ENCODE results near the gene TMEM107.

The TMEM107 gene

GRCh38 chr17:8186787-8187516, 10.8 kb upstream of the TMEM107 start (continued):
- peak; percentile 75 for TF ChIP-seq KLF16 (tag by site-specific recombination; IDR thresholded peaks at IDR 0.05)
- no peak for TF ChIP-seq ZNF626 (tag by site-specific recombination; IDR thresholded peaks at IDR 0.05)
- TF ChIP-seq GLI2 (tag by site-specific recombination; IDR thresholded peaks at IDR 0.05; ENCODE audit: borderline replicate concordance, low read depth), result no peak; the same call in 1 of the 2 replicates
- peak; percentile 82 for TF ChIP-seq ZSCAN16 (tag by site-specific recombination; IDR thresholded peaks at IDR 0.05)
- peak; percentile 7; the same call in 1 of the 2 replicates for TF ChIP-seq ZNF16 (tag by site-specific recombination; IDR thresholded peaks at IDR 0.05; ENCODE audit: low read depth)
- TF ChIP-seq, protein P1, sequence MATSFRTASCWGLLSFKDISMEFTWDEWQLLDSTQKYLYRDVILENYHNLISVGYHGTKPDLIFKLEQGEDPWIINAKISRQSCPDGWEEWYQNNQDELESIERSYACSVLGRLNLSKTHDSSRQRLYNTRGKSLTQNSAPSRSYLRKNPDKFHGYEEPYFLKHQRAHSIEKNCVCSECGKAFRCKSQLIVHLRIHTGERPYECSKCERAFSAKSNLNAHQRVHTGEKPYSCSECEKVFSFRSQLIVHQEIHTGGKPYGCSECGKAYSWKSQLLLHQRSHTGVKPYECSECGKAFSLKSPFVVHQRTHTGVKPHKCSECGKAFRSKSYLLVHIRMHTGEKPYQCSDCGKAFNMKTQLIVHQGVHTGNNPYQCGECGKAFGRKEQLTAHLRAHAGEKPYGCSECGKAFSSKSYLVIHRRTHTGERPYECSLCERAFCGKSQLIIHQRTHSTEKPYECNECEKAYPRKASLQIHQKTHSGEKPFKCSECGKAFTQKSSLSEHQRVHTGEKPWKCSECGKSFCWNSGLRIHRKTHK (tag by site-specific recombination; IDR thresholded peaks at IDR 0.05), result no peak
- TF ChIP-seq MEIS1 (CRISPR knock-in tag; IDR thresholded peaks at IDR 0.05; ENCODE audit: borderline replicate concordance), result no peak
- TF ChIP-seq ZNF776 (tag by site-specific recombination; IDR thresholded peaks at IDR 0.05; ENCODE audit: borderline replicate concordance), result no peak
- no peak for TF ChIP-seq HOXA7 (CRISPR knock-in tag; IDR thresholded peaks at IDR 0.05; ENCODE audit: borderline replicate concordance)
- TF ChIP-seq CTCF (tag by site-specific recombination; IDR thresholded peaks at IDR 0.05), result peak; percentile 94
- TF ChIP-seq, protein P2, sequence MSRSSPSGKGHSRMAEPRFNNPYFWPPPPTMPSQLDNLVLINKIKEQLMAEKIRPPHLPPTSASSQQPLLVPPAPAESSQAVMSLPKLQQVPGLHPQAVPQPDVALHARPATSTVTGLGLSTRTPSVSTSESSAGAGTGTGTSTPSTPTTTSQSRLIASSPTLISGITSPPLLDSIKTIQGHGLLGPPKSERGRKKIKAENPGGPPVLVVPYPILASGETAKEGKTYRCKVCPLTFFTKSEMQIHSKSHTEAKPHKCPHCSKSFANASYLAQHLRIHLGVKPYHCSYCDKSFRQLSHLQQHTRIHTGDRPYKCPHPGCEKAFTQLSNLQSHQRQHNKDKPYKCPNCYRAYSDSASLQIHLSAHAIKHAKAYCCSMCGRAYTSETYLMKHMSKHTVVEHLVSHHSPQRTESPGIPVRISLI (tag by site-specific recombination; IDR thresholded peaks at IDR 0.05), result 0 out of 2 replicates have a peak, but pooled peaks have one; percentile 52
- no peak for TF ChIP-seq GLIS1 (tag by site-specific recombination; IDR thresholded peaks at IDR 0.05)
- peak; percentile 28; the same call in 1 of the 2 replicates for TF ChIP-seq FEZF1 (tag by site-specific recombination; IDR thresholded peaks at IDR 0.05)
- TF ChIP-seq ZNF292 (tag by site-specific recombination; IDR thresholded peaks at IDR 0.05; ENCODE audit: borderline replicate concordance, low read depth), result no peak
- TF ChIP-seq PRDM4 (tag by site-specific recombination; IDR thresholded peaks at IDR 0.05), result peak; percentile 22; the same call in 1 of the 2 replicates
- no peak for TF ChIP-seq ZNF544 (tag by site-specific recombination; IDR thresholded peaks at IDR 0.05)
- TF ChIP-seq, protein P3, sequence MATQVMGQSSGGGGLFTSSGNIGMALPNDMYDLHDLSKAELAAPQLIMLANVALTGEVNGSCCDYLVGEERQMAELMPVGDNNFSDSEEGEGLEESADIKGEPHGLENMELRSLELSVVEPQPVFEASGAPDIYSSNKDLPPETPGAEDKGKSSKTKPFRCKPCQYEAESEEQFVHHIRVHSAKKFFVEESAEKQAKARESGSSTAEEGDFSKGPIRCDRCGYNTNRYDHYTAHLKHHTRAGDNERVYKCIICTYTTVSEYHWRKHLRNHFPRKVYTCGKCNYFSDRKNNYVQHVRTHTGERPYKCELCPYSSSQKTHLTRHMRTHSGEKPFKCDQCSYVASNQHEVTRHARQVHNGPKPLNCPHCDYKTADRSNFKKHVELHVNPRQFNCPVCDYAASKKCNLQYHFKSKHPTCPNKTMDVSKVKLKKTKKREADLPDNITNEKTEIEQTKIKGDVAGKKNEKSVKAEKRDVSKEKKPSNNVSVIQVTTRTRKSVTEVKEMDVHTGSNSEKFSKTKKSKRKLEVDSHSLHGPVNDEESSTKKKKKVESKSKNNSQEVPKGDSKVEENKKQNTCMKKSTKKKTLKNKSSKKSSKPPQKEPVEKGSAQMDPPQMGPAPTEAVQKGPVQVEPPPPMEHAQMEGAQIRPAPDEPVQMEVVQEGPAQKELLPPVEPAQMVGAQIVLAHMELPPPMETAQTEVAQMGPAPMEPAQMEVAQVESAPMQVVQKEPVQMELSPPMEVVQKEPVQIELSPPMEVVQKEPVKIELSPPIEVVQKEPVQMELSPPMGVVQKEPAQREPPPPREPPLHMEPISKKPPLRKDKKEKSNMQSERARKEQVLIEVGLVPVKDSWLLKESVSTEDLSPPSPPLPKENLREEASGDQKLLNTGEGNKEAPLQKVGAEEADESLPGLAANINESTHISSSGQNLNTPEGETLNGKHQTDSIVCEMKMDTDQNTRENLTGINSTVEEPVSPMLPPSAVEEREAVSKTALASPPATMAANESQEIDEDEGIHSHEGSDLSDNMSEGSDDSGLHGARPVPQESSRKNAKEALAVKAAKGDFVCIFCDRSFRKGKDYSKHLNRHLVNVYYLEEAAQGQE (tag by site-specific recombination; IDR thresholded peaks at IDR 0.05), result peak; percentile 25; the same call in 1 of the 2 replicates
- TF ChIP-seq ZNF580 (tag by site-specific recombination; IDR thresholded peaks at IDR 0.05), result peak; percentile 88; the same call in 1 of the 2 replicates
- peak; percentile 22; the same call in 1 of the 2 replicates for TF ChIP-seq ZIC2 (tag by site-specific recombination; IDR thresholded peaks at IDR 0.05)
- peak; percentile 81 for TF ChIP-seq ZNF561 (tag by site-specific recombination; IDR thresholded peaks at IDR 0.05; ENCODE audit: borderline replicate concordance)
- peak; percentile 100 for TF ChIP-seq ZNF366 (tag by site-specific recombination; conservative IDR thresholded peaks at IDR 0.05)
- TF ChIP-seq ZSCAN30 (tag by site-specific recombination; IDR thresholded peaks at IDR 0.05), result peak; percentile 63; the same call in 1 of the 2 replicates
- peak; percentile 67 for TF ChIP-seq ZNF692 (tag by site-specific recombination; IDR thresholded peaks at IDR 0.05)
- TF ChIP-seq SP7 (tag by site-specific recombination; IDR thresholded peaks at IDR 0.05), result peak; percentile 87
- TF ChIP-seq ZNF248 (tag by site-specific recombination; IDR thresholded peaks at IDR 0.05), result no peak
